Mucosa of stomach (tissue), 1 donor: ENCODE results near the gene ZNF726.
"Not testable (repeated sequence)": the region's sequence is repeated elsewhere in the genome, so short reads cannot be mapped to it uniquely, and the experiment has no call there.

Experiments used
- H3K27me3 ChIP-seq: one replicate; pipeline ENCODE4 v1.7.0; 2013; ENCODE audit warnings: mild to moderate bottlenecking, low read length; ENCODE audit not compliant: control insufficient read depth, insufficient read depth
- H3K36me3 ChIP-seq: one replicate; pipeline ENCODE4 v1.7.0; 2013; ENCODE audit warnings: low read length; ENCODE audit not compliant: control insufficient read depth, insufficient read depth
- H3K4me1 ChIP-seq: one replicate; pipeline ENCODE4 v1.7.0; 2013; ENCODE audit warnings: mild to moderate bottlenecking, low read length; ENCODE audit not compliant: control insufficient read depth, insufficient read depth
- H3K4me3 ChIP-seq: one replicate; pipeline ENCODE4 v1.7.0; 2013; ENCODE audit warnings: low read length
- H3K9ac ChIP-seq: one replicate; pipeline ENCODE4 v1.7.0; 2013; ENCODE audit warnings: mild to moderate bottlenecking, low read length, moderate library complexity
- H3K9me3 ChIP-seq: one replicate; pipeline ENCODE4 v1.7.0; 2013; ENCODE audit warnings: mild to moderate bottlenecking, low read length, moderate library complexity; ENCODE audit not compliant: control insufficient read depth
- donor health status: Pancreatic carcinoma.

The ZNF726 gene

GRCh38 chr19:23949611-23950010 lies 34.9 kb downstream of the ZNF726 start:
- Histone ChIP-seq H3K4me3 (no peak overlapping the region), H3K27me3 (no peaks in the 10 kb centered on the region), H3K4me1 (no peaks in the 10 kb centered on the region), H3K36me3 (no peaks in the 10 kb centered on the region), H3K9ac (no peak overlapping the region), H3K9me3 (no peaks in the 10 kb centered on the region)

DNA sequence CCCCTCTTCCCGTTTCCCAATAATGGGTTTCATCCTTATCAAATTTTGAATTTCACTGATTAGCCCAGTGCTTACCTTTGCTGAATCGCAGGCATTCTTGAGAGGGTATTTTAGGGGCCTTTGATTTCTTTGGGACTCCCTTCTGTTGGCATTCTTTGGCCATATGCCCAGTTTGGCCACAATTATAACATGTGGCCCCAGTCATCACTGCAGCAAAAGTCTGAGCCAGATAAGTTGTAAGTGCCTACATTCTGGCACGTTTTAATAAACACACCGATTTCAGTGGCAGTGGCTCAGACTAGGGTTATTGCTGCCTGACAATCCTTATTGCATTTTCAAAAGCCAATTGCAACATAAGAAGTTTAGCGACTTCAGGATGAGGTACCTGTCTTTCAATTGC lies 41.4 kb downstream of the ZNF726 start:
- no peaks in the 10 kb centered on the region for H3K4me1 ChIP-seq
- no peaks in the 10 kb centered on the region for H3K36me3 ChIP-seq
- H3K27me3 ChIP-seq = no peaks in the 10 kb centered on the region
- no peak overlapping the region for H3K9ac ChIP-seq
- H3K4me3 ChIP-seq = no peak overlapping the region
- peaks cover 4% of the 10 kb centered on the region for H3K9me3 ChIP-seq

DNA sequence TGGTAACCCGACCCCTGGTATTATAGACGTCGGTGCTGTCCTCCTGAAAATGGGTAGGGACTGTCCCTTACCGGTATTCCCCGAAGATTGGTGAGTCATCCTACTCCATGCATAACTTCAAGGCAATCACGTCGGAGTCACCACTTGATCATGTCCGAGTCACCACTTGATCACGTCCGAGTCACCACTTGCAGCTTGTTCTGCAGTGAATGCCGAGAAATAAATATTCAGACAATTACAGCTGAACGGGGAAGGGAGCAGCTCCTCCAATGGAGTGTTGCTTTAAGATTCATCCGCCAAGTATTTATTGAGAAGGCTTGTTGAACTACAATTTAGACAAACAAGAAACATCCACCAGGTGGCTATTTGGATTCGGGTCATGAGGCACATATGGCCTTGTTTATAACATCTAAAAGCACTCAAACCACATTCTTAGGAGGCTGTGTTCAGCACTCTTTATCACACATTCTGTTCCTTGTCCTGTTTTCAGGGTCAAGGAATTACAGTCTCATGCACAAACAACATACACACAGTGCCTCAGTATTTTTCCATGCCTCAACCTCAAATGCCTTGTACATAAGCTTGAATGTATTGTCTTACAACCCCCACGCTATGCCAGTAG lies 43.1 kb downstream of the ZNF726 start:
- H3K9me3 ChIP-seq = peaks cover 4% of the 10 kb centered on the region
- H3K9ac ChIP-seq = no peak overlapping the region
- H3K4me3 ChIP-seq = no peak overlapping the region
- no peaks in the 10 kb centered on the region for H3K27me3 ChIP-seq
- no peaks in the 10 kb centered on the region for H3K4me1 ChIP-seq
- H3K36me3 ChIP-seq = no peaks in the 10 kb centered on the region

DNA sequence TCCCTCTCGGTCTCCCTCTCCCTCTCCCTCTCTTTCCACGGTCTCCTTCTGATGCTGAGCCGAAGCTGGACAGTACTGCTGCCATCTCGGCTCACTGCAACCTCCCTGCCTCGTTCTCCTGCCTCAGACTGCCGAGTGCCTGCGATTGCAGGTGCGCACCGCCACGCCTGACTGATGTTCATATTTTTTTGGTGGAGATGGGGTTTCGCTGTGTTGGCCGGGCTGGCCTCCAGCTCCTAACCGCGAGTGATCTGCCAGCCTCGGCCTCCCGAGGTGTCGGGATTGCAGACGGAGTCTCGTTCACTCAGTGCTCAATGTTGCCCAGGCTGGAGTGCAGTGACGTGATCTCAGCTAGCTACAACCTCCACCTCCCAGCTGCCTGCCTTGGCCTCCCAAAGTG lies 48.7 kb downstream of the ZNF726 start:
- not testable (repeated sequence) for H3K4me1 ChIP-seq, H3K4me3 ChIP-seq, H3K9me3 ChIP-seq, H3K9ac ChIP-seq, H3K36me3 ChIP-seq, H3K27me3 ChIP-seq

- H3K9me3 ChIP-seq, H3K4me1 ChIP-seq, H3K4me3 ChIP-seq, H3K9ac ChIP-seq, H3K36me3 ChIP-seq, H3K27me3 ChIP-seq: not testable (repeated sequence)
These were observed 49.2 kb downstream of the ZNF726 start for GRCh38 chr19:23963881-23964280.

GRCh38 chr19:23964334-23964733 lies 49.6 kb downstream of the ZNF726 start:
- not testable (repeated sequence) for H3K36me3 ChIP-seq, H3K27me3 ChIP-seq, H3K9ac ChIP-seq, H3K9me3 ChIP-seq, H3K4me3 ChIP-seq, H3K4me1 ChIP-seq

- Histone ChIP-seq H3K9ac (no peak overlapping the region), H3K9me3 (no peaks in the 10 kb centered on the region), H3K27me3 (peaks cover 6% of the 10 kb centered on the region), H3K4me3 (no peak overlapping the region), H3K4me1 (no peaks in the 10 kb centered on the region), H3K36me3 (no peaks in the 10 kb centered on the region)
These were observed 54.9 kb downstream of the ZNF726 start for GRCh38 chr19:23969630-23970029.

GRCh38 chr19:23971598-23971997 lies 56.9 kb downstream of the ZNF726 start:
- no peaks in the 10 kb centered on the region for H3K9me3 ChIP-seq
- H3K4me1 ChIP-seq = no peaks in the 10 kb centered on the region
- peaks cover 6% of the 10 kb centered on the region for H3K27me3 ChIP-seq
- no peak overlapping the region for H3K4me3 ChIP-seq
- no peaks in the 10 kb centered on the region for H3K36me3 ChIP-seq
- H3K9ac ChIP-seq = no peak overlapping the region

DNA sequence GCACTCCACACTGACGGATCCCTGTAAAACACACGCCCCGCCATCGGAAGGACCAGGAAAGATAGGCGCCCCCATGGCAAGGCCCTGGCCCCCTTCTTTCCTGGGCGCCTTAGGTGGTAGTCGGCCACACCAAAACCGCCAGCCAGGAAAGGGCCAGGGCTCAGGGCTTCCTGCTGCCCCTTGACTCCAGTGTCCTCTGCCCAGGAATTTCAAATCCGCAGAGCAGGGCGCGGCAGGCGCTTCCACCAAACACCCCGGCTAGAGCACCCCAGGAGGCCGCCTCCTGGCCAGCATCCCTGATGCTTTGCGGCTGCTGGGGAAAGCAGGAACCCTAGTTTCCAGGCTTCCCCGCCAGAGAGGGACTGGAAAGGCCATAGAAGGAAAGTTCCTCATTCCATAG lies 57.5 kb downstream of the ZNF726 start:
- no peaks in the 10 kb centered on the region for H3K9me3 ChIP-seq
- no peak overlapping the region for H3K9ac ChIP-seq
- peaks cover 6% of the 10 kb centered on the region for H3K27me3 ChIP-seq
- no peaks in the 10 kb centered on the region for H3K4me1 ChIP-seq
- no peaks in the 10 kb centered on the region for H3K36me3 ChIP-seq
- H3K4me3 ChIP-seq = no peak overlapping the region

DNA sequence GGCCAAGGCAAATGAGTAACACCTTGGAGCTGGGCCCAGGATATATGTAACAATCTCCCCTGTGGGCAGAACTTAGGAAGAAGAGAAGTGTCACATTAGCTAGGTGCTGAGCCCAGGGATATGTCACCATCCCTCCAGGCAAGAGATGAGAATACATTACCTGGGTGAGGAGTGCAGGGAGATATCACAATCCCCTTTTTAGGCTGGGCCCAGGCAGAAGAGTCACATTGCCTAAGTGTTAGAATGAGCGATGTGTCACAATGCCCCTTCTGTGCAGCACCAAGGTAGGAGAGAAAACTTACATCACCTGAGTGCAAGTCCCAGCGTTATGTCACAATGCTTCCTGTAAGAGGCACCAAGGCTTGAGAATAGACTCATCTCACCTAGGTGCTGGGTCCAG lies 60.3 kb downstream of the ZNF726 start:
- H3K4me1 ChIP-seq = no peaks in the 10 kb centered on the region
- no peak overlapping the region for H3K4me3 ChIP-seq
- H3K9me3 ChIP-seq = no peaks in the 10 kb centered on the region
- no peak overlapping the region for H3K9ac ChIP-seq
- H3K36me3 ChIP-seq = no peaks in the 10 kb centered on the region
- peaks cover 6% of the 10 kb centered on the region for H3K27me3 ChIP-seq

- H3K36me3 ChIP-seq, H3K27me3 ChIP-seq, H3K9ac ChIP-seq, H3K9me3 ChIP-seq, H3K4me3 ChIP-seq, H3K4me1 ChIP-seq: not testable (repeated sequence)
These were observed 61.9 kb downstream of the ZNF726 start for GRCh38 chr19:23976631-23977030.

DNA sequence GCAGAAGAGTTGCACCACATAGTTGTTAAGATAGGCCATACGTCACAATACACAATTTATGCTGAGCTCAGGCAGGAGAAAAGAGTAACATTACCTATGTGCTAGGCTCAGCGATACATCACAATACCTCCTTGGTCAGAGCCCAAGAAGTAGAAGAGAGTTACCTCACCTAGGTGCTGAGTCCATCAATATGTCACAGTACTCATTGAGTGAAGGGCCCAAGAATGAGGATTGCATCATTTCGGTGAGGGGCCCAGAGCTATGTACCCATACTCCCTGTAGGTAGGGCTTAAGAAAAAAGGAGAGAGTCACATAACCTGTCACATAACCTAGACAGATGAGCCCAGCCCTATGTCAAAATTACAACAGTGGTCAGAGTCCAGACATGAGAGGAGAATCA lies 62.6 kb downstream of the ZNF726 start:
- H3K9me3 ChIP-seq, H3K9ac ChIP-seq, H3K27me3 ChIP-seq: not testable (repeated sequence)

DNA sequence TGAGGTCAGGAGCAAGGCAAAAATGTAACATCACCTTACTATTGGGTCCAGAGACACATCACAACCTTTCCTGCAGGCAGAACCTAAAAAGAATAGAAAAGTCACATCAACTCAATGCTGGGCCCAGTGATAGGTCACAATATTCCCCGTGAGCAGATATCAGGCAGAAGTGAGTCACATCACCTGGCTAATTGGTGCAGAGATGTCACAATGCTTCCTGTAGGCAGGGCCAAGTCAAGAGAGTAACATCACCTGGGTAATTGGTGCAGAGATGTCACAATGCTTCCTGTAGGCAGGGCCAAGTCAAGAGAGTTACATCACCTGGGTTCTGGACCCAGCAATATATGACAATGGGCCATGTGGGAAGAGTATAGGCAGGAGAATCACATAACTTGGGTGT lies 63.4 kb downstream of the ZNF726 start:
- Histone ChIP-seq H3K4me1 (no peaks in the 10 kb centered on the region), H3K9me3 (no peaks in the 10 kb centered on the region), H3K36me3 (no peaks in the 10 kb centered on the region), H3K27me3 (no peaks in the 10 kb centered on the region), H3K9ac (no peak overlapping the region), H3K4me3 (no peak overlapping the region)

More for the DNA sequence above, 62.6 kb downstream of the ZNF726 start:
- H3K36me3 ChIP-seq, H3K4me3 ChIP-seq, H3K4me1 ChIP-seq: not testable (repeated sequence)
